B cell (primary cell): ENCODE measurements around the gene MGA. TPM values are rescaled to one million over a fixed set of nuclear protein-coding genes. Genes with fewer than 3 reads are reported as not detected.

ENCODE experiments used
- ATAC-seq: fragments of 200-7000 bp; cut with Tn5 transposase; one replicate; pipeline ENCODE4 v1.10.0; 2021; ENCODE audit warnings: low read depth, mild to moderate bottlenecking, moderate number of reproducible peaks, moderate library complexity
- CTCF ChIA-PET: fragments of 350-600 bp; sonication (Branson Sonifier 250); formaldehyde crosslinking; loops from one replicate; lab custom pipeline; 2021; ENCODE audit warnings: antibody characterized with exemption, inconsistent platforms; lab: Charles Lee
- POLR2A ChIA-PET: fragments of 350-600 bp; sonication (Branson Sonifier 250); formaldehyde crosslinking; loops from one replicate; lab custom pipeline; 2021; ENCODE audit warnings: antibody characterized with exemption; lab: Charles Lee
- DNase-seq: peaks from one replicate; pipeline ENCODE4 v3.0.0; 2013
- H2AFZ ChIP-seq: 2 replicates; pipeline ENCODE4 v1.6.1; 2012; ENCODE audit warnings: mild to moderate bottlenecking, low read depth, low read length; ENCODE audit not compliant: insufficient read depth, poor library complexity, severe bottlenecking
- H3K27ac ChIP-seq, 2 donors: 1 replicate in 1 of 2; 2 replicates in 1 of 2; pipeline ENCODE4 v1.5.1; 2012 to 2013; ENCODE audit warnings: low read length in 2 of 2, mild to moderate bottlenecking in 2 of 2, moderate library complexity in 1 of 2
- H3K27me3 ChIP-seq, 4 experiments: fragments of 200-600 bp in 1 of 4; sonication (generic) in 1 of 4; replicated peaks in 1 of 4; 1 replicate in 2 of 4; 2 replicates in 2 of 4; pipeline versions ENCODE4 v1.6.1 to v1.7.0; 2013 to 2016; ENCODE audit warnings: low read length in 3 of 4, mild to moderate bottlenecking in 2 of 4, mixed read lengths in 1 of 4, moderate library complexity in 1 of 4; ENCODE audit not compliant: insufficient read depth in 4 of 4, control insufficient read depth in 3 of 4; ENCODE audit errors: control extremely low read depth in 1 of 4
- H3K36me3 ChIP-seq, 2 experiments: replicated peaks in 1 of 2; 1 replicate in 1 of 2; 2 replicates in 1 of 2; pipeline versions ENCODE4 v1.6.1 to v1.7.1; 2013; ENCODE audit warnings: low read length in 1 of 2; ENCODE audit not compliant: insufficient read depth in 2 of 2, control insufficient read depth in 1 of 2; ENCODE audit errors: control extremely low read depth in 1 of 2, extremely low read depth in 1 of 2
- H3K4me1 ChIP-seq, 2 donors: fragments of 200-600 bp in 1 of 2; sonication (generic) in 1 of 2; 1 replicate in 1 of 2; 2 replicates in 1 of 2; pipeline versions ENCODE4 v1.5.1 to v1.6.1; 2013 to 2017; ENCODE audit warnings: low read length in 2 of 2; ENCODE audit not compliant: control insufficient read depth in 2 of 2, insufficient read depth in 2 of 2
- H3K4me2 ChIP-seq: replicated peaks from 2 replicates; pipeline ENCODE3; 2012; ENCODE audit warnings: mild to moderate bottlenecking, low read depth, low read length; ENCODE audit not compliant: poor library complexity, severe bottlenecking
- H3K4me3 ChIP-seq, 5 experiments: fragments of 200-600 bp in 1 of 5; sonication (generic) in 1 of 5; 1 replicate in 3 of 5; 2 replicates in 2 of 5; pipeline versions ENCODE4 v1.5.1 to v1.7.0; 2011 to 2016; ENCODE audit warnings: low read length in 4 of 5, mild to moderate bottlenecking in 4 of 5, low read depth in 2 of 5, control low read depth in 1 of 5, moderate library complexity in 1 of 5; ENCODE audit not compliant: insufficient read depth in 1 of 5; ENCODE audit errors: control extremely low read depth in 1 of 5, extremely low read depth in 1 of 5
- H3K79me2 ChIP-seq: fragments of 200-600 bp; sonication (generic); one replicate; pipeline ENCODE4 v1.6.0; 2016; ENCODE audit warnings: low read length; ENCODE audit not compliant: control insufficient read depth, insufficient read depth
- H3K9ac ChIP-seq: fragments of 200-600 bp; sonication (generic); 2 replicates; pipeline ENCODE4 v1.6.1; 2017; ENCODE audit warnings: mild to moderate bottlenecking, low read length, moderate library complexity
- H3K9me3 ChIP-seq, 3 donors: one replicate each; pipeline versions ENCODE4 v1.6.1 to v1.7.1; 2013; ENCODE audit warnings: low read length in 2 of 3; ENCODE audit not compliant: control insufficient read depth in 2 of 3, insufficient read depth in 1 of 3; ENCODE audit errors: control extremely low read depth in 1 of 3
- H4K20me1 ChIP-seq: 2 replicates; pipeline ENCODE4 v1.6.0; 2012; ENCODE audit warnings: mild to moderate bottlenecking, low read length; ENCODE audit not compliant: insufficient read depth, control insufficient read depth, poor library complexity, severe bottlenecking
- H3K27ac Mint-ChIP-seq: one replicate; pipeline ENCODE4 v1.8.0; 2021; ENCODE audit warnings: mixed read lengths
- H3K27me3 Mint-ChIP-seq: one replicate; pipeline ENCODE4 v1.8.0; 2021; ENCODE audit warnings: mixed read lengths
- H3K4me1 Mint-ChIP-seq: one replicate; pipeline ENCODE4 v1.8.0; 2021; ENCODE audit warnings: mixed read lengths
- H3K4me3 Mint-ChIP-seq: one replicate; pipeline ENCODE4 v1.8.0; 2021; ENCODE audit warnings: mixed read lengths
- H3K9me3 Mint-ChIP-seq: one replicate; pipeline ENCODE4 v1.8.0; 2022; ENCODE audit warnings: mixed read lengths; ENCODE audit not compliant: insufficient read depth
- EZH2 ChIP-seq: IDR thresholded peaks from 2 replicates; pipeline ENCODE4 v1.6.1; 2012; ENCODE audit warnings: borderline replicate concordance, low read depth, mild to moderate bottlenecking, moderate library complexity, low read length; ENCODE audit not compliant: insufficient read depth, poor library complexity, severe bottlenecking
- WGBS: methylation state at CpG from one replicate; pipeline ENCODE4 v1.1.5; 2013; ENCODE audit warnings: missing lambda C conversion rate; ENCODE audit not compliant: insufficient coverage; 5-methylcytosine and 5-hydroxymethylcytosine counted together
- intact Hi-C: fragments of 100-400 bp; cut with micrococcal nuclease; formaldehyde crosslinking; loops from one replicate; pipeline ENCODE4 v1.10.0; 2022
- polyA plus RNA-seq: library from polyadenylated mRNA; depleted of rRNA; stranded (reverse); fragments of >200 nt; gene quantifications from 2 replicates; pipeline ENCODE4 v1.2.3, GENCODE V29; 2012
- total RNA-seq, 2 donors: library from RNA; stranded (reverse); fragments of 120-200 nt in 1 of 2; gene quantifications; 1 replicate in 1 of 2; 2 replicates in 1 of 2; pipeline versions ENCODE4 v1.2.3 to v1.2.4, GENCODE V29; 2013 to 2022
- TF ChIP-seq, protein P1 (sequence below): fragments of 200-600 bp; IDR thresholded peaks from one replicate; pipeline ENCODE4 v1.8.0; 2022; ENCODE audit warnings: antibody characterized with exemption, mild to moderate bottlenecking

Gene MGA
- total and polyA plus RNA-seq, 2 donors (not counting 1 experiment from before 2014, with no cell fraction given): 5.4 to 79.7 TPM

DNA sequence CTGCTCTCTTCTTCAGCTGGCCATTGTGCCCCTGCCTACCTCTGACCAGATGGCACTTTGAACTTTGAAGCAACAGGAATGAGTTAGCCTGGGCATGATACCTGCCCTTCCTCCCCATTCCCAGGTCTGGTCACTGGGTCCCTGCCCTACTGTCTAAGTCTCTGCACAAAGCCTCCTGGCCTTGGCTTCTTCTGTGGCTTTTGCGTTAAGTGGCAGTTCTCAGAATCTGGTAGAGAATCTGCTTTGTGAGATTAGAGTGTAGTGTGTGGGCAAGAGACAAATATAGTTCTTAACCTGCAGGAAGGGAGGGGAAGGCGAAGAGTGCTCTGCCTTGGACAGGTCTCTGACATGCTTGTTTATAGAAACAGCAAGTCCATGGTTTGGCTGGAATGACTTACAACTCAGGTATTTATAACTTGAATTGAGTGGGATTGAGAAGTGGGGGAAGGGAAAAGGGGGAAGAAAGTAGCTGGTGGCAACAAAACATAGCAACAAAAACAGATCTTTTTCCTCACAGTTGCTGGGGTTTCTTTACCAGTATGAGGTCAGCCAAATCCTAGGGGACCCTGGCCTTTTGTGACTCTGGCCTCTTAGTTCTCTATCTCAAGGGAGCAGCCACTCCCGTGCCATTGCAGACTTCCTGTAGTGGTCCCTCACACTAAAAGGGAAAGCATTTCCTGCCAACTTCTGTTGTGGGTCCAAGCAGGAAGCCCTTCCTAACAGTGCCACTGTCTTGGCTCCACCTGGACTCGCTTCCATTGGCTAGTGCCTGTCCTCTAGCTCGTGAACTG lies 130.7 kb downstream of the MGA start:
- peaks cover 0 to 2% of the 10 kb centered on the region in 2 experiments for H3K36me3 ChIP-seq
- no peak overlapping the region for H2AFZ ChIP-seq
- POLR2A ChIA-PET: no interaction called here
- peaks cover 0 to 3% (median 0%) of the 10 kb centered on the region in 3 donors for H3K9me3 ChIP-seq
- H3K4me3 ChIP-seq: no peak overlapping the region
- H3K4me1 ChIP-seq: peaks cover 32 to 41% of the 10 kb centered on the region in 2 donors
- TF ChIP-seq, protein P1, sequence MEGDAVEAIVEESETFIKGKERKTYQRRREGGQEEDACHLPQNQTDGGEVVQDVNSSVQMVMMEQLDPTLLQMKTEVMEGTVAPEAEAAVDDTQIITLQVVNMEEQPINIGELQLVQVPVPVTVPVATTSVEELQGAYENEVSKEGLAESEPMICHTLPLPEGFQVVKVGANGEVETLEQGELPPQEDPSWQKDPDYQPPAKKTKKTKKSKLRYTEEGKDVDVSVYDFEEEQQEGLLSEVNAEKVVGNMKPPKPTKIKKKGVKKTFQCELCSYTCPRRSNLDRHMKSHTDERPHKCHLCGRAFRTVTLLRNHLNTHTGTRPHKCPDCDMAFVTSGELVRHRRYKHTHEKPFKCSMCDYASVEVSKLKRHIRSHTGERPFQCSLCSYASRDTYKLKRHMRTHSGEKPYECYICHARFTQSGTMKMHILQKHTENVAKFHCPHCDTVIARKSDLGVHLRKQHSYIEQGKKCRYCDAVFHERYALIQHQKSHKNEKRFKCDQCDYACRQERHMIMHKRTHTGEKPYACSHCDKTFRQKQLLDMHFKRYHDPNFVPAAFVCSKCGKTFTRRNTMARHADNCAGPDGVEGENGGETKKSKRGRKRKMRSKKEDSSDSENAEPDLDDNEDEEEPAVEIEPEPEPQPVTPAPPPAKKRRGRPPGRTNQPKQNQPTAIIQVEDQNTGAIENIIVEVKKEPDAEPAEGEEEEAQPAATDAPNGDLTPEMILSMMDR: no peak
- no peak for TF ChIP-seq EZH2
- Mint-ChIP-seq H3K4me1 (peaks cover 54% of the 10 kb centered on the region), H3K27me3 (no peaks in the 10 kb centered on the region), H3K27ac (no peak overlapping the region), H3K9me3 (no peaks in the 10 kb centered on the region), H3K4me3 (peak overlapping the region; percentile 4)
- CTCF ChIA-PET: interaction anchor here (1.2 to 5.5 kb wide), 3 partner anchors 18 to 95 kb away, joined by 3 to 45 read pairs (median 24); partner anchors contain the start of gene MAPKBP1
- peak overlapping the region; percentile 15 for H3K4me2 ChIP-seq
- 27% methylated on average over 5 of the region's 5 CpGs for WGBS
- H4K20me1 ChIP-seq: peaks cover 7% of the 10 kb centered on the region
- H3K27me3 ChIP-seq: no peaks in the 10 kb centered on the region
- peaks cover 47% of the 10 kb centered on the region for H3K79me2 ChIP-seq
- DNase-seq: no peak
- ATAC-seq: no peak
- H3K27ac ChIP-seq: no peak overlapping the region
- intact Hi-C loops: no loop called here
- no peak overlapping the region for H3K9ac ChIP-seq

DNA sequence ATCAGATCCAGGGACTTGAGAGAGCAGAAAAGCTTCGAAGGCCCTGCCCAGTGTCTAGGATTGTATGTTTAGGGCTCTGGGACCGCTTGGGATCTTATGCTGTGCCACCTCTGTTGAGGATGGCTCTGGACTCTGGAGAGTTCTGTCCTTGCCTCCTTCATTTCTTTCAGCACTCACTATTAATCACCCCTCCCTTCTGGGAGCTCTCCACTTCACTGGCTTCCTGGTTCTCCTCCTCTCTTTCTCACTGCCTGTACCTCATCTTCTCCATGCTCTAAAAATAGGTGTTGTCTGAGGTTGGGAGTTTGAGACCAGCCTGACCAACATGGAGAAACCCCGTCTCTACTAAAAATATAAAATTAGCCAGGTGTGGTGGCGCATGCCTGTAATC lies 131.3 kb downstream of the MGA start:
- Histone ChIP-seq H3K4me3 (no peak overlapping the region), H3K4me1 (peaks cover 32 to 45% of the 10 kb centered on the region in 2 donors), H3K27me3 (no peaks in the 10 kb centered on the region), H3K36me3 (peaks cover 0 to 2% of the 10 kb centered on the region in 2 experiments), H3K9ac (no peak overlapping the region), H3K79me2 (peaks cover 47% of the 10 kb centered on the region), H3K4me2 (peak overlapping the region; percentile 15), H2AFZ (no peak overlapping the region), H4K20me1 (peaks cover 7% of the 10 kb centered on the region), H3K27ac (no peak overlapping the region), H3K9me3 (peaks cover 0 to 3% (median 0%) of the 10 kb centered on the region in 3 donors)
- Mint-ChIP-seq H3K9me3 (no peaks in the 10 kb centered on the region), H3K4me1 (peaks cover 57% of the 10 kb centered on the region), H3K4me3 (no peak overlapping the region), H3K27ac (no peak overlapping the region), H3K27me3 (no peaks in the 10 kb centered on the region)
- ATAC-seq (no peak), DNase-seq (no peak)
- no peak for TF ChIP-seq EZH2
- TF ChIP-seq, protein P1: no peak
- intact Hi-C loops: no loop called here
- 85% methylated on average over 2 of the region's 4 CpGs for WGBS
- CTCF ChIA-PET: interaction anchor here (5.2 to 5.5 kb wide), 2 partner anchors 19 to 21 kb away, joined by 24 to 45 read pairs; partner anchors contain the start of gene MAPKBP1
- POLR2A ChIA-PET: no interaction called here
